GOT3 (cell line): ENCODE data around the gene PARD3.

Source experiments
- DNase-seq: peaks from one replicate; lab custom pipeline; 2025; ENCODE audit warnings: mixed read lengths; lab: John Stamatoyannopoulos, UW

The PARD3 gene

GRCh38 chr10:34156781-34157425 lies 658.2 kb downstream of the PARD3 start:
- no peak for DNase-seq

GRCh38 chr10:34155812-34156211 lies 659.3 kb downstream of the PARD3 start:
- DNase-seq = no peak

- no peak for DNase-seq
Measured at GRCh38 chr10:34154383-34154900, 660.7 kb downstream of the PARD3 start.

DNA sequence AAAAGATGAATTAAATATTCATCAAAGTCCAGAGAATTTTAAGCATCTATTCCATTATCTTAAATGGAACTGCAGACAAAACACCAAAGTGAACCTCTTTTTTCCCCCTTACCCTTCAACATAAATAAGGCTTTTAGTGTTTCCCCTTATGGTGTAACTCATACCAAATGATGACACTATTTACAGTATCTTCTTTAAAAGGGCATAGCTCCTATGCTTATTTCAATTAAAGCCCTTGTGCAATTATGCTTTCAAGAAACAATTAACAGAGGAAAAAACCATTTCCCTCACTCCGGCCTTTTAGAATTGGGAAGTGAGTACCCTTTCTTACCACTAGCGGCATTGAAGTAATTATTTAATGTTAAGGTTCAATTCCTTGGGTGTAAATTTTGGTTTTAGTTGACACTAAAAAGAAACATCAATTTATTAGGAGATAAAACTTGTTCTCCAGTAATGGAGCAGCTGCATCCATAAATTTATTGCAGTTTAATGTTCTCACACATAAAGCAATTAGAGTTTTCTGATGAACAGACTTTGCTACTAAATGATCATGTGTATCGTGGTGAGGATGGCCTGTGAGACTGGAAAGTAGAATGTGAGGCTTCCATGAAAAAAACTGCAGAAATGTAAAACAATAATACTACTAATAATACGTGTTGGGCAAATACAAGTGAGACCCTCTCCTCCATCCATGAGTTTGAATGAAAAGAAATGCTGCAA lies 661.3 kb downstream of the PARD3 start:
- DNase-seq = no peak

DNA sequence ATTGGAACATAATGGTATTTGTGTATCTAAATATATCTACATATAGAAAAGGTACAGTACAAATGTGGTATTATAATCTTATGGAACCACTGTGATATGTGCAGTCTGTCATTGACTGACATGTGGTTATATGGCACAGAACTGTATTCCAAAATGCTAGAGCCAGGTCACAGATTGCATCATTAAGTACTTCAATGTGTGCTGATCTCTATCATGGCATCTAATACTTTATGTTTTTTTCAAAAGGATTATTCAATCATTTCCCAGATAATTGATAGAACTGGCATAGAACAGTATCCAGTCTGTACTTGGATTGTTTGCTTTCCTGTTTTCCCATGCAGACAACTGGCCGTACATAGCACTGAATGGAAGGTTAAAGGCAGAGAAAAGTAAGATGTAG lies 662.7 kb downstream of the PARD3 start:
- DNase-seq = no peak

DNA sequence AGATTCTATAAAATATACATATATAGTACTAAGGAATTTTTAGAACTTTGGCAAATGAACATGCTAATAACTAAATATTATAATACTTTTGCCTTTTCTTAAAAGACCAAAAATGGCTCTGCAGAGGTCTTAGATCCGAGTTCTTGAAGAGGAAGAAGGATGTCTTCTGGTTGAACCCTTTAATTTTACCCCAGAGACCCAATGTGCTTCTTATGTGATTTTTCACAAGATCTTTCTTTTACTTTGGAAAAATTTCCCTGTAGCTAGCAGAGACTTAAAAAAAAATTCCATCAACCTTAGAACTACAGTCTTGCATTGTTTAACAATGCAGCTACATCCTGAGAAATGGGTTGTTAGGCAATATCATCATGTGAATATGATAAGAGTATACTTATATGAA lies 663.2 kb downstream of the PARD3 start:
- no peak for DNase-seq

DNA sequence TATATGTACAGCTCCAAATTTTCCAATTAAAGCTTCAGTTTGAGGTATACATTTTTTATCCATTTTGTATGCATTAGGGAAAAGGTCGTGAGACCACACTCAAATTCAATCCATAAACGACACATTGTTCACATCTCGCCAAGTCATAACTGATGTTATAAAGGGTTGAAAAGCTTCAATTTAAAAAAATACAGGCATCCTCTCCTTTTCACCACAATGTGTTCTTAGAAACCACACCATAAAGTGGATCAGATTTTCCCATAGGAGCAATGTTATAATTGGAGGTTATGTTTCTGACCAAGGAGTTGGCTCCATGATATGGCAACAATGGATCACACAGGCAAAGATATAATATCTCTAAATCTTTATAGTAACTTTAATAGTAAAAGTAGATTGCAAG lies 663.6 kb downstream of the PARD3 start:
- DNase-seq = no peak

DNA sequence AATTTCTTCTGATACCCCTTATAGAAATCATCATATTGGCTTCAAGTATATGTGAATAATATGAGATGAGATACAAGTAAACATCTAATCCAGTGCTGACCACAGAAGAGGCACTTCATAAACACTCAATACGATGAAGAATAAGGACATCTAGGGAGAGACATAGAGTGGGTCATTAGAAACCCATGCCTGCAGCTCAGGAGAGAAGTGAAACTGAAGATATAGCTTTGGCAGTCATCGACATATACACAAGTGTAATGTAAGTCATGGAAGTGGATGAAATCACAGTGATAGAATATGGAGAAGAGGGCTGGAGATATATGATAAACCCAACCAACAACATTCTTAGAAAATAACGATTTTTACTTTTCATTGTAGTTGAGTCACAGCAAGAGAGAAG lies 665.0 kb downstream of the PARD3 start:
- no peak for DNase-seq

DNA sequence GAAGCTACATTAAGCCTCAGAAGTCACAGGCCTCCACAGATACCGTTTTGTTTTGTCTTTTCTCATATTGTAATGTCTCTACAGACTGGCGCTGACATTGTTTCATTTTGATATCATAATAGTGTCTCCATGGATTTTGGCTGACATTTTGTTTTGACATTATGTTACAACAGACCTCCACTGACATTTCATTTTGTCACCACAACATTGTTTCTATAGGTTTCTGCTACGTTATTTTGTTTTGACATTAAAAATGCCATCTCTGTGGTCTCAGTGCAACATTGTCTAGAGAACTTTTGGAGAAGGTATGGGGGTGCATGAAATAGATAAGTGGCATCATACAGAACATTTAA lies 666.8 kb downstream of the PARD3 start:
- no peak for DNase-seq

DNA sequence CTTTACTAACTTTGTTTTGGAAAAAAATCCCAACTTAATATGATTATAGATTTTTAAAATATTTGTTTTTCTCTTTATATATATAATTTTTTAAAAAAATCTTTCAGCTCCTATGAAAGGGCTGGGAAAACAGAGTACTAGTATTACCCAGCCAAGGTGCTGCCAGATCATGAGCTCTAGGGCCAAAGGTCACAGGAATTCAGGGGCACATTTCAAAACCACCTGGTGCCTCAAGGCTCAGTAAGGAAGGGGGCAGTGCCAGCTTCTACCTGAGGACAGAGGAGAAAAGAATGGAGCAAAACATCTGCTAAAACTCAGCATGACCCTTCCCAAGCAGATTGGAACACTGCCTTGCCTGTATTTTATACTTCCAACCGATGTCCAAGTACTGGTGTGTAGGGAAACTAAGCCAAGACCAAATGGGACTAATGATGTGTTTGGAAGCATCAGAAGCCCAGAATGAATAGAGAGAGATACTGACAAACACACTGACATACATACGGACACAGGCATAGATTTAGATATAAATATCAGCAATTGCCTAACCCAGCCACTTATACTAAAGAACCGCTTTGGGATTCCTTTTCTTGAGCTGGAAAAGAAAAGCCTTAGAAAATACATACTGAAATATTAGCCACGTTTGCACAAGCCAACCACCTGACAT lies 667.3 kb downstream of the PARD3 start:
- no peak for DNase-seq

DNA sequence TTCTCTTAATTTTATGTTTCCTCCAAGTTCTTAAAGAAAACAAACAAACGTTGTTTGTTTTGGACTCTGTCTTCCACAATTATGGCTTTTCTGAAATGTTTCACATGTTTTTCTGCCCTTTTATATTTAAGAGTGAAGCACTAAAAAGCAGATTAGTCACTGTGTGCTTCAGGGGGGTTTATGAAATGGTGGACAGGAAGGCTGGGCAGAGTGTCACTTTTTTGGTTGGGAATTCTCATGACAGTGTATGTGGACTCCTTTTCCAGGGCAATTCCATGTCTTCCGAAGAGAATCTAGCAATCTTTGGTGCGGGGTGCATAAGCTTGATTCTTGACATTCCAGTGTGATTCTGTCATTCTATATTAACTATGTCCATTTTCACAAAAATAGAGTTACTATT lies 669.4 kb downstream of the PARD3 start:
- no peak for DNase-seq

DNA sequence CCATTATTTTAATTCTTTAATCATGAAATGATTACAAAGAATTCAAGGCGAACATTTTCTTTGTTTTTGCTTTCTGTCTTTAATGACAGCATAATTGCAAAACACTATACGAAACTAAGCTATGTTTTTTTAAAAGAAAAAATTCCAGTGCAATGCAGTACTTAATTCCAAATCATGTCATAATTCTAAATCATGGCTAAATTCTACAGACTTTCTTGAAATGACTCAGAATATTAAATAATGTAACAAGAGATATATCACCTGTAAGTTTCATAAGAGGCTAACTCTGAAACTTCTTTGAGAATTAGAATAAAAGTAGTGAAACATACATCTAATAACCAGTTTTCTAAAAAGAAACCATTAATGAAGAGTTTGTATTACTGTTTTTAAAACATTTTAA lies 671.6 kb downstream of the PARD3 start:
- no peak for DNase-seq

GRCh38 chr10:34141032-34141680 lies 673.9 kb downstream of the PARD3 start:
- no peak for DNase-seq

DNA sequence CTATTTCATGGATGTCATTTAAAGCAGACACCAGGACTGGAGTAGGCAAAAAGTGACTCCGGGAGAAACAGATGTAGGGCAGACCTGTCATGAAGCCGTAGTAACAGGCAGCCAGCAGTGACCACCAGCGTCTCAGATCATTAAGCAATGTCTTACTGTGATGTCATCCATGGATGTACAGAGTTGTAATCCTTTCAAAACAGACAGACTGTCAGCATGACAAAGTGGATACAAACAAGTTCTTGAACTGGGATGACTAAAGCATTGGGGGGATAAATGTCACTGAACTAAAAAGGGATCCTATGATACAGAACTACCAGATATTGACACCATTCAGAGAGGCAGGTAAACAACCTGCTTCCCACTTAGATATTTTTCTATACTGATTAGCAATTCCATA lies 675.5 kb downstream of the PARD3 start:
- no peak for DNase-seq

DNA sequence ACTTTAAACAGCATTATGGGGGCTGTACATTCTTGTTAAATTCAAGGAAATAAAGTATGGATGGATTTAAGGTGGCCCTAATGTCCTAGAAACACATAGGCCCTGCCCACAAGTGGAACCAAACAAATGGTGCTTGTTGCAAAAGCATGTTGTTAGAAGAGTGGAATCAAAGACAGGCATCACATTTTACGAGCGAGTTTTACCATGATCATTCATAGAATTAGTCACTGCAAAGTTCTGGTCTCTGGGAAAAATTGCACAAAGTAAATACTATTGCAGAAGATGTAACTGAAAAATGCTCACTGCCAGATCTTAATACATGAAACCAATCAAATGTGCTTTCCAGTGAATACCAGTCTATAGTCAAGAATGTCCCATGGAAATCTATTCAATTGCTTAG lies 677.1 kb downstream of the PARD3 start:
- no peak for DNase-seq

DNA sequence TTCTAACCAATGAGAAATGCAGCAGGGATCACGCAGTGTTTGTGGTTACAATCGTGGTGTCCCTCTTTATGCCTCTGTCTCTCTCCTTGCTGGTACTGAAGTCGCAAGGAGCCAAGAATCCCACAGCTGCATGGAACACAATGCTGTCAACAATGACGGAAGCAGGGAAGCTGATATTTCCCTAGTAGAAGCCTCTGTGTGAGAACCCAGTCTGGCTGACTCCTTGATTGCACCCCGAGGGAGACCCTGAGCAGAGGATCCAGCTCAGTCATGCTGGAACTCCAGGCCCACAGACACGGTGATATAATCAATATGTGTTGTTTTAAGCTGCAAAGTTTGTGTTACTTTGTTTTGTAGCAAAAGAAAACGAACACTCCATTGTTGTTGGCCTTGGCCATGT lies 677.9 kb downstream of the PARD3 start:
- DNase-seq = no peak

DNA sequence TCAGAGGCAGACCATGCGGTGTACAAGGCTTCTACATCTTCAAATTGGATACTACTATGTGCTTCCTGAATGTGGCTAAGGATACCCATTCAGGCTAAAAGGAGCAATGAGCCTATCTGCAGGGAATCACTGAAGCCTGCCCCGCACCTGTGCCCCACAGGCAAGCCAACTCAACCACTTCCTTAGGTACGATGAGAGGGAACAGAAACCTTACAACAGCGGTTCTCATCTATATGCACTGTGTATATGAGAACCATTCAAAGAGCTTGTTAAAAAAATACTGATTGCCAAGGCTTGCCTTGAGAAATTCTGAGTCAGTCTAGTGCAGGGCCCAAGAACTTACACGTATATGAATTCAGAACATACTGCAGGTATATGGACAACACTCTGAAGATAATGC lies 679.6 kb downstream of the PARD3 start:
- no peak for DNase-seq

GRCh38 chr10:34134602-34135001 lies 680.5 kb downstream of the PARD3 start:
- DNase-seq = no peak

DNA sequence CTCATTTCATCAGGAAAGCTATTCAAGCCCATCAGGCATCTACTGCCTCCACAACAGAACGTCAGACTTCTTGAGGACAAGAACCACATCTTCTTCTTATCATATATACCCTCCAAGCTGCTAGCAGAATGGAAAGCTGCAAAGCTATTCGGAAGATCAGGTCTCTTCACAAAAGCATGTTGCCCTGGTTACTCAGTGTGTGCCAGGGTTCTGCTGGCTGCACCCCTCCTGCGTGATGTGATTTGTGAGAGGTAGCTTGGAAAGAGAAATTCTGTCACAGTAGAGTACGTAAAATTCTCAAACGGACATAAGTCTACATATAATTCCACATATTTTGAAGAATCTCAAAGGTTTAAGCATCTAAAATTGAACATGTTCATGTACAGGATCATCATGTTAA lies 681.7 kb downstream of the PARD3 start:
- no peak for DNase-seq

DNA sequence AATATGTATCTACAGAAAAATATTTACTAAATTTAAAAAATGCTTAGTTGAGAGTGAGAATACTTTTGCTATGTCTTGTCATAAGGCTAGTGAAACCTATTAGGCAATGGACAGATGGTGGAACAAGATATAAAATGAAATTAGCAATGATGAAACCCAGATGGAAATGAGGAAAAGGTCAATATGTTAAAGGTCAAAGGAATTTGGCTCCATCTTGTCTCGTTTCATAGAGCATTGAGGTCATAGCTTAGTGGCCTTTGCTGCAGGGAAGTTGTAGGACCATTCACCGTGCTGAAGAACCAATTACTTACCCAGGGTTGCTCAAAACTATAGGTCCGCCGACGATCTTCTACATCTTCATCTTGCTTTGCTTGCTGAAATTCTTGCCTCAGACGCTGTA lies 683.9 kb downstream of the PARD3 start:
- DNase-seq = no peak

- DNase-seq = no peak
Measured at GRCh38 chr10:34127676-34128075, 687.4 kb downstream of the PARD3 start.

- no peak for DNase-seq
Measured at GRCh38 chr10:34126371-34127151, 688.5 kb downstream of the PARD3 start.
